GM10248 (cell line): Measurements from ENCODE around the gene ALOX15B.

Source experiments
- CTCF ChIA-PET: fragments of 300-600 bp; sonication (Branson Sonifier 250); formaldehyde crosslinking; extraction: SDS; loops from one replicate; lab custom pipeline; 2021; ENCODE audit warnings: antibody characterized with exemption; lab: Yijun Ruan, JAX
- POLR2A ChIA-PET: fragments of 350-650 bp; sonication (Branson Sonifier 250); formaldehyde crosslinking; extraction: SDS; loops from one replicate; lab custom pipeline; 2020; ENCODE audit warnings: antibody characterized with exemption; lab: Yijun Ruan, JAX
- DNase-seq: peaks from one replicate; pipeline ENCODE4 v3.0.0; 2012; ENCODE audit errors: extremely low spot score
- CTCF ChIP-seq: IDR thresholded peaks from 2 replicates; pipeline ENCODE4 v1.5.1; 2012; ENCODE audit warnings: mild to moderate bottlenecking, low read depth; ENCODE audit errors: extremely low read depth, missing control alignments, control extremely low read depth

ALOX15B gene

GRCh38 chr17:8062807-8063483, 24.1 kb downstream of the ALOX15B start:
- POLR2A ChIA-PET, result interaction anchor here (0.6 kb wide), 1 partner anchor 184 kb away, joined by 4 read pairs; no protein-coding TSS in a partner anchor
- no peak for DNase-seq
- CTCF ChIA-PET, result interaction anchor here (1.4 to 11.4 kb wide), 7 partner anchors 12 to 720 kb away, joined by 3 to 299 read pairs (median 102); partner anchors contain the start of genes ALOX12B and ALOXE3
- TF ChIP-seq CTCF, result no peak

- no peak for DNase-seq
- POLR2A ChIA-PET, result no interaction called here
- TF ChIP-seq CTCF, result no peak
- CTCF ChIA-PET, result interaction anchor here (1.5 to 11.4 kb wide), 2 partner anchors 11 to 29 kb away, joined by 4 to 299 read pairs; no protein-coding TSS in a partner anchor
Measured at GRCh38 chr17:8063761-8064534, 25.1 kb downstream of the ALOX15B start.

- no peak for TF ChIP-seq CTCF
- CTCF ChIA-PET, result interaction anchor here (1.5 to 11.4 kb wide), 2 partner anchors 10 to 28 kb away, joined by 4 to 299 read pairs; no protein-coding TSS in a partner anchor
Measured at GRCh38 chr17:8064561-8065019, 25.7 kb downstream of the ALOX15B start.

GRCh38 chr17:8066841-8067775, 28.2 kb downstream of the ALOX15B start:
- TF ChIP-seq CTCF, result no peak
- no peak for DNase-seq
- POLR2A ChIA-PET, result no interaction called here
- CTCF ChIA-PET, result no interaction called here

More at GRCh38 chr17:8064561-8065019, 25.7 kb downstream of the ALOX15B start:
- POLR2A ChIA-PET, result no interaction called here
- no peak for DNase-seq

- CTCF ChIA-PET, result interaction anchor here (13.8 kb wide), 1 partner anchor 21 kb away, joined by 261 read pairs; the partner anchor contains the start of gene ALOX12B
Measured at GRCh38 chr17:8067806-8068205, 28.9 kb downstream of the ALOX15B start.

More at GRCh38 chr17:8067806-8068205, 28.9 kb downstream of the ALOX15B start:
- DNase-seq, result no peak
- POLR2A ChIA-PET, result no interaction called here
- TF ChIP-seq CTCF, result no peak
